Activated CD4-positive, alpha-beta memory T cell treated with anti-CD3 and anti-CD28 coated beads for 36 hours (primary cell): ENCODE measurements around the gene ALDH1A3. TPM values are rescaled to one million over a fixed set of nuclear protein-coding genes. Genes with fewer than 3 reads are reported as not detected.

Source experiments
- CTCF ChIA-PET: fragments of 350-600 bp; sonication (Branson Sonifier 250); formaldehyde crosslinking; loops from one replicate; lab custom pipeline; 2021; ENCODE audit warnings: antibody characterized with exemption, inconsistent platforms; lab: Charles Lee
- POLR2A ChIA-PET: fragments of 350-600 bp; sonication (Branson Sonifier 250); formaldehyde crosslinking; loops from one replicate; lab custom pipeline; 2021; ENCODE audit warnings: antibody characterized with exemption; lab: Charles Lee
- DNase-seq: peaks from one replicate; pipeline ENCODE4 v3.0.0-alpha.2; 2020
- H3K27ac Mint-ChIP-seq: one replicate; pipeline ENCODE4 v1.8.0; 2021; ENCODE audit warnings: mixed read lengths
- H3K27me3 Mint-ChIP-seq: one replicate; pipeline ENCODE4 v1.8.0; 2021; ENCODE audit warnings: mixed read lengths
- H3K36me3 Mint-ChIP-seq: one replicate; pipeline ENCODE4 v1.8.0; 2021; ENCODE audit warnings: mixed read lengths
- H3K4me1 Mint-ChIP-seq: one replicate; pipeline ENCODE4 v1.8.0; 2021; ENCODE audit warnings: low read depth, mixed read lengths
- H3K4me3 Mint-ChIP-seq: one replicate; pipeline ENCODE4 v1.8.0; 2021; ENCODE audit warnings: mild to moderate bottlenecking, mixed read lengths
- H3K9me3 Mint-ChIP-seq: one replicate; pipeline ENCODE4 v1.8.0; 2021; ENCODE audit warnings: mixed read lengths
- intact Hi-C: fragments of 100-400 bp; cut with micrococcal nuclease; formaldehyde crosslinking; loops from one replicate; pipeline ENCODE4 v1.15.1; 2023
- total RNA-seq, 2 experiments: library from RNA; stranded (reverse); gene quantifications; one replicate each; pipeline ENCODE4 v1.2.3, GENCODE V29; 2021

The ALDH1A3 gene
- total RNA-seq, 2 experiments from 2014 or later = not detected

DNA sequence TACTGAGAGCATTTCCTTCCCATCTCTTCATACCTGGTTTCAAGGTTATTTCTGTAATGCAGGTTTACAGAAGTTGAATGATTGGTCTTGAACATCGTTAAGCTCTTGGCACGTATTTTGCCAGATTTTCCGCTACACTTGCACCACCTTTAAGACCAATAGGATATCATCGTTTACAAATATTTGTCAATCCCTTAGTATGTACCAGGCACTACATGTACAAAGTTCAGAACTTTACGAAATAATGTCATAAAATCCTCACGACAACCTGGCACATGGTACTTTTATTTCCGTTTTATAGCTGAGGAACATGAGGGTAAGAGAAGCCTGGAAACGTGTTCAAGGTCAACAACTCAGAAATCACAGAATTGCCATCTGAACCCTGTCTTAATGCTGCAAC, 45.8 kb downstream of the ALDH1A3 start:
- no peaks in the 10 kb centered on the region for H3K36me3 Mint-ChIP-seq
- no peak for DNase-seq
- H3K27me3 Mint-ChIP-seq = peaks cover 24% of the 10 kb centered on the region
- CTCF ChIA-PET = no interaction called here
- H3K4me1 Mint-ChIP-seq = peaks cover 6% of the 10 kb centered on the region
- H3K27ac Mint-ChIP-seq = no peak overlapping the region
- POLR2A ChIA-PET = no interaction called here
- no peaks in the 10 kb centered on the region for H3K9me3 Mint-ChIP-seq
- intact Hi-C loops = no loop called here
- no peak overlapping the region for H3K4me3 Mint-ChIP-seq

DNA sequence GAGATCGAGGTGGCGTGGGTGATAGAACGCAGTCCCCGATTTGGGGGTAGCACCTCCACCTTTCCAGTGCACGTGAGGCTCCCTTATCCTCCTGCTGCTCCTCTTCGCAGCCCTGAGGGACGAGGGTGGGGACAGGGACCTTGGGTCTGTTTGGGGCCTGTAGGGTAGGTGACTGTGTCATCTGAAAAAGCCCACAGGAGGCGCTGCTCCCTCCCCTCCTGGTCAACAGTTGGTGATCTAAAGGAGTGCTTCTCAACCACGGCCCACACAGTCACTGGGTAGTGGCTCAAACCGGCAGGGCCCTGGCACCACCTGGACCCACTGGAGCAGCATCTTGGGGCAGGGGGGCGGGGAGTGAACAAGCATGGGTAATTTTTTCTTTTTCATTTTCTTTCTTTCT, 46.6 kb downstream of the ALDH1A3 start:
- peaks cover 6% of the 10 kb centered on the region for H3K4me1 Mint-ChIP-seq
- DNase-seq = no peak
- H3K9me3 Mint-ChIP-seq = no peaks in the 10 kb centered on the region
- H3K27ac Mint-ChIP-seq = no peak overlapping the region
- H3K36me3 Mint-ChIP-seq = no peaks in the 10 kb centered on the region
- intact Hi-C loops = no loop called here
- CTCF ChIA-PET = no interaction called here
- H3K27me3 Mint-ChIP-seq = peaks cover 17% of the 10 kb centered on the region
- POLR2A ChIA-PET = no interaction called here
- no peak overlapping the region for H3K4me3 Mint-ChIP-seq

DNA sequence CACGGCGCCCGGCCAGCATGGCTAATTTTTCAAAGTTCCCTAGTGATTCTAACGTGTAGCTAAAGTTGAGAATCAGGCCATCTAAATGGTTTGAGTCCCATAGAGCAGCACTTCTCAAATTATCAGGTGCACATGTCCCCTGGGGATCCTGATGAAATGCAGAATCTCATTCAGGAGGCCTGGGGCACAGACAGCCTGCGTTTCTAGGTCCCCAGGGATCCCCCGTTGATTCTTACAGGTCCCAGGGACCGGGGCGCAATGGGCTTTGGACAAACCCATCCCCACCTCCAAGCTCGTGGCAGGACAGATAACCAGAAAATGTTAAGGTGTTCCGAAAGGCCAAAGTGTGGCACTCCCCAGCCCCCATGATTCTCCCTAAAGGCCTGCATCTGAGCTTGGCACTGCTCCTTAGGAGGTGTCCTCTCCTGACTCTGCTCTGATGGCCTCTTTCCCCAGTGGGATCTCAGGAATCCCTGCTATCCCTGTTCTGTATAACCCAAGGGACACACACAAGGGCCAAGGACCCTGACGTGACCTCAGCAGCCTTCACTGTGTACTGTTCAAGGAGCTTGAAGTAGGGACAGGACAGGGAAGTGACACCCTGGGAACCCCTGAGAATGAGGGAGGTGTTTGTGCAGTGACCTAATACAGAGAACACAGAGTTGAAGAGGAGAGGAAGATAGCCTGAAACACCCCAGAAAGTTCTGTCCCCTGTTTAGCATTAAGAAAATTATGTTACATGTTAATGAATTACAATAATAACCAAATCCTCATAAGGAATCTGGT, 47.5 kb downstream of the ALDH1A3 start:
- peaks cover 4% of the 10 kb centered on the region for H3K4me1 Mint-ChIP-seq
- no peak overlapping the region for H3K4me3 Mint-ChIP-seq
- no peak overlapping the region for H3K27ac Mint-ChIP-seq
- H3K27me3 Mint-ChIP-seq = peaks cover 17% of the 10 kb centered on the region
- intact Hi-C loops = no loop called here
- POLR2A ChIA-PET = no interaction called here
- no peaks in the 10 kb centered on the region for H3K9me3 Mint-ChIP-seq
- CTCF ChIA-PET = interaction anchor here (1.7 kb wide), 1 partner anchor 9 kb away, joined by 8 read pairs; the partner anchor contains the start of gene LRRK1
- DNase-seq = no peak
- no peaks in the 10 kb centered on the region for H3K36me3 Mint-ChIP-seq

DNA sequence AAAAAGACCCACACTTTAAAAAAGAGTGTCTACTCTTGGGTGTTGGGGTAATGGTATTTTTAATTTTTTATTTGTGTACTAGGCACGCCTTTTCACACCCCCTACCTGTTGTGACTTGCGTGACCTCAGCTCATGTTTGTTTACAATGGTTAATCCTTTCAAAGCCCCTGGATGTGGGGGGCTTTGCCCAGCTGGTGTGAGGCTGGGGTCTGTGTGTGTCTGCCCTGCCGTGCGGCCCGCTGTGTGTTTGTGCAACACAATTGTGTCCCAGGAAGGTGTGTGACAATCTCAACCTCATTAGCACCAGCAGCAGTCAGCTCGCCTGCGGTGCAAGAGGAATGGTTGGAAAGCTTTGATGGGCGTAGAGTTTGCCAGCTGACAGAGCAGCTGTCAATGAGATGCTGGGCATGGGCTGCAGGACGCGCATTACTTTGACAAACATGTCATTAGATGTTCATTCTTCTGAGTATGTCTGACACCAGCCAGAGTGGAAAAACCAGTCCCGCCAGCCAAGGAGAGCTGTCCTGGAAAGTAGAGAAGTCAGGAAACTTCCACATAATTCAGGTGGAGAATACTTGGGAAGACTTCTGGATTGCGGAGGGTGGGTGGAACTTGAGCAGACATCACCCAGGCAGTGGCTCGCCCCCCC, 49.1 kb downstream of the ALDH1A3 start:
- CTCF ChIA-PET = interaction anchor here (0.7 to 1.3 kb wide), 2 partner anchors 79 kb away, joined by 3 read pairs; no protein-coding TSS in a partner anchor
- Mint-ChIP-seq H3K4me3 (no peak overlapping the region), H3K4me1 (no peaks in the 10 kb centered on the region), H3K9me3 (no peaks in the 10 kb centered on the region), H3K27ac (no peak overlapping the region), H3K27me3 (peaks cover 8% of the 10 kb centered on the region), H3K36me3 (no peaks in the 10 kb centered on the region)
- intact Hi-C loops = no loop called here
- POLR2A ChIA-PET = no interaction called here
- no peak for DNase-seq

DNA sequence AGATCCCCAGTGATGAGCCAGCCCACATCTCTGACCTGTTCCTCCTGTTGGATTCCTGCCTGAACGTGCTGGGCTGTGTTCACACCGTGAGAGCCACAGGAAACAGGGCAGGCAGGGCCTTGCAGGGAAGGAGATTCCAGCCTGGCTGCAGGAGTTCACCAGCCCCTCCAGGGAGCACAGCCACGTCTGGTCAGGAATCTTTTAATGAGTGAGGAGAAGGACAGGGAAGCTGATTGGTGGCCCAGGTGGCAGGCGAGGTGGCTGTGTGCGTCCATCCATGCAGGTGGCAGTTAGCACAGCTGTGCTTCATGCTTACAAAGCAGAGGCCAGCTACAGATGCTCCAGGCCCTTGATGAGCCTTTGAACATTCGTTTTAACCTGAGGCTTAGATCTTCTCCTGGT, 50.0 kb downstream of the ALDH1A3 start:
- Mint-ChIP-seq H3K27me3 (peaks cover 9% of the 10 kb centered on the region), H3K27ac (no peak overlapping the region), H3K4me1 (no peaks in the 10 kb centered on the region), H3K36me3 (no peaks in the 10 kb centered on the region), H3K4me3 (no peak overlapping the region), H3K9me3 (no peaks in the 10 kb centered on the region)
- intact Hi-C loops = no loop called here
- ChIA-PET POLR2A (no interaction called here), CTCF (interaction anchor here (1.0 to 1.3 kb wide), 2 partner anchors 11 to 78 kb away, joined by 3 to 4 read pairs; no protein-coding TSS in a partner anchor)
- no peak for DNase-seq

DNA sequence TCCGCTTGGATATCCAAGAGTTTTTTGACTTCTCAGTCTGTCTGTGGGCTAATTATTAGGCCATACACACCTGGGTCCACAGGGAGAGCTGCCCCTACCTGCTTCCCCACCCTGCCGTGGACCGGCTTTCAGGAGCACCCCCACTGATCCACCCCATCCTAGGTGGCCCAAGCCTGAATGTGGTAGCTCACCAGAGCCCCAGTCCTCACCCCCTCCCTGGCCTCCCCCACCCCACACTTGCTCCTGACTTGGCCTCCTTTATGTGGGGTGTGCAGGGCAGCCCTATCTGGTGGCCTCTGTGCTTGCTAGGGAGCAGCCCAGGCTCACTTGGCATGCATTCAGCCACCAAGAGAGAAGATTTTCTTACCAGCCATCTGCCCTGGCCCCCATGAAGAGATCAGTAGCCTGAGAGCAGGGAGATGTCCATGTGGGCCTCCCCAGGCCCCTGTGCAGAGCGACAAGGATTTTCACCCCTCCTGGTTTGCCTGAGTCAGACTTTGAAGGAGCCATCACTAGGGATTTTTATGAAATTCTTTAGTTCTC, 50.7 kb downstream of the ALDH1A3 start:
- H3K36me3 Mint-ChIP-seq = no peaks in the 10 kb centered on the region
- no peak overlapping the region for H3K27ac Mint-ChIP-seq
- ChIA-PET CTCF (interaction anchor here (1.0 to 1.3 kb wide), 3 partner anchors 12 to 86 kb away, joined by 3 to 4 read pairs (median 3); no protein-coding TSS in a partner anchor), POLR2A (no interaction called here)
- H3K4me3 Mint-ChIP-seq = no peak overlapping the region
- no peaks in the 10 kb centered on the region for H3K9me3 Mint-ChIP-seq
- peaks cover 9% of the 10 kb centered on the region for H3K27me3 Mint-ChIP-seq
- no peak for DNase-seq
- no peaks in the 10 kb centered on the region for H3K4me1 Mint-ChIP-seq
- intact Hi-C loops = no loop called here

DNA sequence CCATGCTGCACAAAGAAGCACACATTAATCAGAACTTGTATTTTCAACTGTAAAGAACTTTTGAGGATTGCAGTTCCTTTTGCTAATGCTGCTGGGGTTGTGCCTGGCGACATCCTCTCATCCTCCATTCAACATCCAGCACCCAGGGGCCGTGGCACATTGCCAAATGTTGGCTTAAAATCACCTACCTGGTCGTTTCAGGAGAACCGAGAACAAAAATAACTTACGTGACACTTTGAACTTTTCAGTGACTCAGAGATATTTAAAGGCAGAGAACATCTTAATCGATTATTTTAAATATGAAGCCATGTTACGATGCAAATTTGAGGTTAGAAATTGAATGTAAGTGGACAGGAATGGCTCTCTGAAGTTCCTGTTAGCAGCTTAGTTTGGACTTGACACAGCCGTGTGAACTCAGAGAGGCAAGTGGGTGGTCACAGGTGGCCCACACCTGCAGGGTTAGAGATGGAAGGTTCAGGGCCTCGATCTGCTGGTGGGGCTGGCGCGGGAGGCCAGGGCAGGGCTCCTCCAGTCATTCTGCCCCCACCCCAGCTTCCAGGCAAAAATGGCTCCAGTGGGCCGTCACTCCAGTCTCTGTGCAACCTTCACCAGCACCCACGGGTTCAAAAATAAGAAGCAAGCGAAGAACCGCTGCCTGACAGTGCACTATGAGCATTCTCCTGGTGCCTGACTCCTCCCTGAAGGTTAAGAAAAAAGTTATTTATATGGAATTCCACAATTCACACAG, 51.7 kb downstream of the ALDH1A3 start:
- no peak overlapping the region for H3K27ac Mint-ChIP-seq
- H3K36me3 Mint-ChIP-seq = no peaks in the 10 kb centered on the region
- H3K9me3 Mint-ChIP-seq = no peaks in the 10 kb centered on the region
- DNase-seq = no peak
- ChIA-PET CTCF (interaction anchor here (1.0 kb wide), 1 partner anchor 85 kb away, joined by 3 read pairs; no protein-coding TSS in a partner anchor), POLR2A (no interaction called here)
- H3K27me3 Mint-ChIP-seq = peaks cover 6% of the 10 kb centered on the region
- H3K4me1 Mint-ChIP-seq = no peaks in the 10 kb centered on the region
- intact Hi-C loops = no loop called here
- no peak overlapping the region for H3K4me3 Mint-ChIP-seq

DNA sequence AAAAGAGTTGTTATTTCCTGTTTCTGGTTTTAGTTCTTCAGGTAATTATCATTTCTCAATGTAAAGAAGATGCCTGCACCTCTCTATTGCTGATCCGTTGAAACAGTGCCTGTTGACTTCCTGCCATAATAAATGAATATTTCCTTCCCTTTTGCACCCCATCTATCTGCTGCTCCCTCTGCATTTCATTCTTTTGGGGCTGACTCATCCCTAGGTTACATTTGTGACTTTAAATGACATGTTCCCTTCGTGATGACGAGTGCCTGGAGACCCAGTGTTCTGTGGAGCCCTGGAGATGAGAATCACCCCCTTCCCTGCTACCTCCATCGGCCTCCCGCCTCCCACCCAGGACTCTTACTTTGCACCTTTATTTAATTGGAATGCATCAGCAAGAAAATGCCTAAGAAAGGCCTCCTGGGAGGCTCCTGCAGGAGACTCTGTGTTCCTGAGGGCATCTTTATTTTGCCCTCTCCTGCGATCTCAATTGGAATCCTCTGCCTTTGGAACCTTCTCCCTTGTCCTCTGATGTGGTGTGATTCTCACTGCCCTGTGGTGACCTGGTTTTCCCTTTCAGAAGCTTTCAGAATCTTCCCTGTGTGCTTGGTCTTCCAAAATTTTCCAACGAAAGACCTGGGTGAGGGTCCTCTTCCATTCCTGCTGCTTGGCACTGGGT, 53.2 kb downstream of the ALDH1A3 start:
- DNase-seq = no peak
- Mint-ChIP-seq H3K27me3 (peaks cover 6% of the 10 kb centered on the region), H3K27ac (no peak overlapping the region), H3K4me1 (no peaks in the 10 kb centered on the region), H3K36me3 (no peaks in the 10 kb centered on the region), H3K9me3 (no peaks in the 10 kb centered on the region), H3K4me3 (no peak overlapping the region)
- intact Hi-C loops = no loop called here
- CTCF ChIA-PET = no interaction called here
- POLR2A ChIA-PET = no interaction called here

DNA sequence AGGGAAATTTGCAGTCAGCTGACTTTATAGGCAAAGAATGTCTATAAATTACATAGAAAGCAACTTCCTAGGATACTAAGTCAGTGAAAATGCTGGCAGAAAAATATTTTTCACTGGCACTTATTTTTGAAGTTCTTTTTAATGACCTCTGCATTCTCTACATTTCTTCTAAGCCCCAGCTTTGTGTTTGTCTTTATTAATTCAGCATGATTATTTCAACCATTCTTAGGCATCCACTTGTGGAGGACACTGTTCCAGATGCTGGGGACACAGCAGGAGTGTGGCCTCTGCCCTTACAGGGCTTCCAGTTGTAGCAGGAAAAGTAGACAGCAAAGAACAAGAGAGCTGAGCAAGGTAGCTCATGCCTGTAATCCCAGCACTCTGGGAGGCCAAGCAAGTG, 54.5 kb downstream of the ALDH1A3 start:
- H3K4me1 Mint-ChIP-seq = no peaks in the 10 kb centered on the region

DNA sequence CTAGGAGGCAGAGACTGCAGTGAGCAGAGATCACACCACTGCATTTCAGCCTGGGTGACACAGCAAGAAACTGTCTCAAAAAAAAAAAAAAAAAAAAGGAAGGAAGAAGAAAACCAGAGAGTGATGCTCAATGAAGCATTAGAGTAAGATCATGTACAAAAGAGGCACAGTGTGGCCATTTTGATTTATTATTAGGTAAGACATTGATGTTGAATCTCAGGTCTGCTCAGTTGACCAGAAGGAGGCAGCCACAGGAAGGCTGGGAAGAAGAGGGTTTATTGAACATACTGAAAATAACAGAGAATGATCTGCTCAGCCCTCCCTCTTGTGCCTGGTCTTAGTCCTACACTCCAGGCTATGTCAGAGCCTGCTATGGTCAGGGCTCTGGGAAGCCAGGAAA, 55.1 kb downstream of the ALDH1A3 start:
- no peak overlapping the region for H3K27ac Mint-ChIP-seq
- no peaks in the 10 kb centered on the region for H3K9me3 Mint-ChIP-seq
- intact Hi-C loops = no loop called here
- no peak for DNase-seq
- H3K4me3 Mint-ChIP-seq = no peak overlapping the region
- H3K4me1 Mint-ChIP-seq = no peaks in the 10 kb centered on the region
- POLR2A ChIA-PET = interaction anchor here (0.6 kb wide), 1 partner anchor 277 kb away, joined by 3 read pairs; no protein-coding TSS in a partner anchor
- CTCF ChIA-PET = no interaction called here
- H3K27me3 Mint-ChIP-seq = peaks cover 1% of the 10 kb centered on the region
- no peaks in the 10 kb centered on the region for H3K36me3 Mint-ChIP-seq

More for the DNA sequence above, 54.5 kb downstream of the ALDH1A3 start:
- H3K4me3 Mint-ChIP-seq = no peak overlapping the region
- H3K27me3 Mint-ChIP-seq = peaks cover 1% of the 10 kb centered on the region
- H3K36me3 Mint-ChIP-seq = no peaks in the 10 kb centered on the region
- no peaks in the 10 kb centered on the region for H3K9me3 Mint-ChIP-seq
- ChIA-PET CTCF (no interaction called here), POLR2A (interaction anchor here (0.6 kb wide), 1 partner anchor 276 kb away, joined by 3 read pairs; no protein-coding TSS in a partner anchor)
- H3K27ac Mint-ChIP-seq = no peak overlapping the region
- no peak for DNase-seq
- intact Hi-C loops = no loop called here

DNA sequence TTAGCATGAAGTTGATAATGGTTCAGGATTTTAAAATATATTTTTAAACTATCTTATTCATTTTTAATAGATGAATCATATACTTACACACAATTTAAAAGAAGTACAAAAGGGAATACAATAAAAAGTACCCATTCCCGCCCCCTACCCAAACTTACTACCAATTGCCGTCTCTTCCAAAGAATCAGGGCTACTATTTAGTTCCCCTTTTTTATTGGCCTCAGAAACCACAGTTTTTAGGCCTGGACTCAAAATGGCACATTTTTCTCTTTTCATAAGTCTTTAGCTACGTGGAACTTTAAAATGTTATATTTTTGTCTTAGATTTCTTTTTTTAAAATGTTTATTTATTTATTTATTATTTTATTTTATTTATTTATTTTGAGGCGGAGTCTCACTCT, 57.5 kb downstream of the ALDH1A3 start:
- intact Hi-C loops = no loop called here
- no peak overlapping the region for H3K4me3 Mint-ChIP-seq
- no peaks in the 10 kb centered on the region for H3K4me1 Mint-ChIP-seq
- H3K9me3 Mint-ChIP-seq = no peaks in the 10 kb centered on the region
- H3K27ac Mint-ChIP-seq = no peak overlapping the region
- DNase-seq = no peak
- no peaks in the 10 kb centered on the region for H3K36me3 Mint-ChIP-seq
- peaks cover 1% of the 10 kb centered on the region for H3K27me3 Mint-ChIP-seq
- CTCF ChIA-PET = no interaction called here
- POLR2A ChIA-PET = no interaction called here
